Measurements from ENCODE around the gene PKDREJ. TPM values are rescaled to one million over a fixed set of nuclear protein-coding genes. Genes with fewer than 3 reads are reported as not detected.

PKDREJ gene
- total RNA-seq, 1 experiment from 2014 or later: 0.02 TPM

DNA sequence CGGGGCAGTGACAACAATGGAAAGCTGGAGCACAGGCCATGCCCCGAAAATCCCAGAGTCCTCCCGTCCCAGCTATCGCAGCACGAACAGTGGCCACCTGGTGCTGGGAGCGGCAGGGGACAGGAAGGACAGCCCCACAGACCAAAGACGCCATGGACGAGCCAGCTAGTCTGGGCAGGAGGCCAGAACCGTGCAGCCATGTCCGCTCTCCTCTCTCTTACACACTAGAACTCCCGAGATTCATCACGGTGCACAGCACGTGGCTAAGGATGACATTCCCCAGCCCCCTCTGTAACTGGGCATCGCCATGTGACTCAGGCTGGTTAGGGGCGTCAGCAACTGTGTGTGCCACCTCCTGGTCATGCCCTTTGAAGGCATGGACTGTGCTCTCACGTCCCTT lies 17.6 kb downstream of the PKDREJ start (continued):
- TF ChIP-seq ZNF396 (CRISPR knock-in tag; IDR thresholded peaks at IDR 0.05; ENCODE audit: borderline replicate concordance) (no peak), TEAD4 (CRISPR knock-in tag; IDR thresholded peaks at IDR 0.05) (no peak), GABPB1 (CRISPR knock-in tag; IDR thresholded peaks at IDR 0.05) (no peak)
- TF ChIP-seq, protein P1, sequence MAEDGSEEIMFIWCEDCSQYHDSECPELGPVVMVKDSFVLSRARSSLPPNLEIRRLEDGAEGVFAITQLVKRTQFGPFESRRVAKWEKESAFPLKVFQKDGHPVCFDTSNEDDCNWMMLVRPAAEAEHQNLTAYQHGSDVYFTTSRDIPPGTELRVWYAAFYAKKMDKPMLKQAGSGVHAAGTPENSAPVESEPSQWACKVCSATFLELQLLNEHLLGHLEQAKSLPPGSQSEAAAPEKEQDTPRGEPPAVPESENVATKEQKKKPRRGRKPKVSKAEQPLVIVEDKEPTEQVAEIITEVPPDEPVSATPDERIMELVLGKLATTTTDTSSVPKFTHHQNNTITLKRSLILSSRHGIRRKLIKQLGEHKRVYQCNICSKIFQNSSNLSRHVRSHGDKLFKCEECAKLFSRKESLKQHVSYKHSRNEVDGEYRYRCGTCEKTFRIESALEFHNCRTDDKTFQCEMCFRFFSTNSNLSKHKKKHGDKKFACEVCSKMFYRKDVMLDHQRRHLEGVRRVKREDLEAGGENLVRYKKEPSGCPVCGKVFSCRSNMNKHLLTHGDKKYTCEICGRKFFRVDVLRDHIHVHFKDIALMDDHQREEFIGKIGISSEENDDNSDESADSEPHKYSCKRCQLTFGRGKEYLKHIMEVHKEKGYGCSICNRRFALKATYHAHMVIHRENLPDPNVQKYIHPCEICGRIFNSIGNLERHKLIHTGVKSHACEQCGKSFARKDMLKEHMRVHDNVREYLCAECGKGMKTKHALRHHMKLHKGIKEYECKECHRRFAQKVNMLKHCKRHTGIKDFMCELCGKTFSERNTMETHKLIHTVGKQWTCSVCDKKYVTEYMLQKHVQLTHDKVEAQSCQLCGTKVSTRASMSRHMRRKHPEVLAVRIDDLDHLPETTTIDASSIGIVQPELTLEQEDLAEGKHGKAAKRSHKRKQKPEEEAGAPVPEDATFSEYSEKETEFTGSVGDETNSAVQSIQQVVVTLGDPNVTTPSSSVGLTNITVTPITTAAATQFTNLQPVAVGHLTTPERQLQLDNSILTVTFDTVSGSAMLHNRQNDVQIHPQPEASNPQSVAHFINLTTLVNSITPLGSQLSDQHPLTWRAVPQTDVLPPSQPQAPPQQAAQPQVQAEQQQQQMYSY (CRISPR knock-in tag; IDR thresholded peaks at IDR 0.05): no peak
- TF ChIP-seq, protein P2, sequence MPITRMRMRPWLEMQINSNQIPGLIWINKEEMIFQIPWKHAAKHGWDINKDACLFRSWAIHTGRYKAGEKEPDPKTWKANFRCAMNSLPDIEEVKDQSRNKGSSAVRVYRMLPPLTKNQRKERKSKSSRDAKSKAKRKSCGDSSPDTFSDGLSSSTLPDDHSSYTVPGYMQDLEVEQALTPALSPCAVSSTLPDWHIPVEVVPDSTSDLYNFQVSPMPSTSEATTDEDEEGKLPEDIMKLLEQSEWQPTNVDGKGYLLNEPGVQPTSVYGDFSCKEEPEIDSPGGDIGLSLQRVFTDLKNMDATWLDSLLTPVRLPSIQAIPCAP (CRISPR knock-in tag; IDR thresholded peaks at IDR 0.05): no peak

DNA sequence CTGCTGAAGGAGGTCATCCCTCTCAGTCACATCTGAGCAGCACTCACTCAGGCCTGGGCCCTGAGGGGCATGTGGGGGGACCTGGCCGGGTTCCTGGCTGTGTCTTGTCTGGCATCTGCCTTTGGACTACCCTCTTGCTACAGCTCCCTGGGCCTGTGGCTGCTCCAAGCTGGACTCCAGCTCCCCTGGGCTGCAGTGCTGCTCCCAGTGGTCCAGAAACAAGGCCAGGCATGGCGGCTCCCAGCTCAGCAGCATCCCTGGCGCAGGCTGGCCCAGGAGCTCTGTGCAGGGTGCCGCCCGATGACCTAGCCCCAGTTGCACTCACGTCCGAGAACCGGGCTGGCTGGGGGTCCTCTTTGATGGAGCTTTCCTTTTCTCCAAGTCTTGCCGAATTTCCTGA lies 18.4 kb downstream of the PKDREJ start:
- no peak for DNase-seq (ENCODE audit: low spot score)
- Mint-ChIP-seq H3K27ac (no peak overlapping the region), H3K9me3 (no peaks in the 10 kb centered on the region), H3K4me3 (no peak overlapping the region), H3K4me1 (peaks cover 3% of the 10 kb centered on the region; the same call in 1 of the 2 replicates), H3K27me3 (ENCODE audit: low read depth) (no peaks in the 10 kb centered on the region), H3K36me3 (peaks cover 4% of the 10 kb centered on the region; the same call in 1 of the 2 replicates)
- ChIA-PET CTCF (interaction anchor here (0.6 to 2.4 kb wide), 2 partner anchors 18 to 319 kb away, joined by 3 to 7 read pairs; partner anchors contain the start of gene PKDREJ), POLR2A (interaction anchor here (0.6 kb wide), 1 partner anchor 27 kb away, joined by 5 read pairs; no protein-coding TSS in a partner anchor)
- no peak for TF ChIP-seq MXD4 (CRISPR knock-in tag; IDR thresholded peaks at IDR 0.05; ENCODE audit: borderline replicate concordance)
- no peak for TF ChIP-seq NR1H2 (CRISPR knock-in tag; IDR thresholded peaks at IDR 0.05)
- TF ChIP-seq OVOL2 (CRISPR knock-in tag; IDR thresholded peaks at IDR 0.05; ENCODE audit: borderline replicate concordance): no peak
- no peak for TF ChIP-seq ZBTB21 (CRISPR knock-in tag; IDR thresholded peaks at IDR 0.05; ENCODE audit: borderline replicate concordance)
- TF ChIP-seq NFYB (CRISPR knock-in tag; conservative IDR thresholded peaks at IDR 0.05; ENCODE audit: low read depth): no peak
- TF ChIP-seq, protein P3, sequence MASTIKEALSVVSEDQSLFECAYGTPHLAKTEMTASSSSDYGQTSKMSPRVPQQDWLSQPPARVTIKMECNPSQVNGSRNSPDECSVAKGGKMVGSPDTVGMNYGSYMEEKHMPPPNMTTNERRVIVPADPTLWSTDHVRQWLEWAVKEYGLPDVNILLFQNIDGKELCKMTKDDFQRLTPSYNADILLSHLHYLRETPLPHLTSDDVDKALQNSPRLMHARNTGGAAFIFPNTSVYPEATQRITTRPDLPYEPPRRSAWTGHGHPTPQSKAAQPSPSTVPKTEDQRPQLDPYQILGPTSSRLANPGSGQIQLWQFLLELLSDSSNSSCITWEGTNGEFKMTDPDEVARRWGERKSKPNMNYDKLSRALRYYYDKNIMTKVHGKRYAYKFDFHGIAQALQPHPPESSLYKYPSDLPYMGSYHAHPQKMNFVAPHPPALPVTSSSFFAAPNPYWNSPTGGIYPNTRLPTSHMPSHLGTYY (CRISPR knock-in tag; IDR thresholded peaks at IDR 0.05): no peak
- no peak for TF ChIP-seq FOXJ3 (CRISPR knock-in tag; IDR thresholded peaks at IDR 0.05; ENCODE audit: borderline replicate concordance)
- no peak for ATAC-seq

DNA sequence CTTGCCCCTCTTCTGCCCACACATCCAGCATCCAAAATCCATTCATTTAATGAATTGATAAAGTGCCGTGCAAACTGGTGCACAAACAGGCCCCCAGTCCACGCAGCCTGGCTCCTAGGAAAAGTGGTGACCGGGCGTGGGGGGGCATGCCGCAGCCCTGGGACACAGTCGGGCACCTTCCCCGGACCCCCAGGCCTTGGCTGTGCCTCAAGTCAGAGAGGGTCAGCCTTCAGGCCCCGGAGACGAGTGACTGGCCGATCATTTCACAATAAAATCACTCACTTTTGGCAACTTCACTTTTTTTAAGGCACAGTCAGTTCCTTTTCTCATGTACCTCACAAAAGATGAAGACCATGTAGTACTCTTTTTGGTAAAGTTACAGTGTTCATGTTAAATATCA lies 21.1 kb downstream of the PKDREJ start:
- H3K4me3 Mint-ChIP-seq: no peak overlapping the region
- H3K27me3 Mint-ChIP-seq (ENCODE audit: low read depth): no peaks in the 10 kb centered on the region
- H3K36me3 Mint-ChIP-seq: peaks cover 6% of the 10 kb centered on the region; the same call in 1 of the 2 replicates
- ChIA-PET POLR2A (no interaction called here), CTCF (no interaction called here)
- DNase-seq (ENCODE audit: low spot score) (no peak), ATAC-seq (no peak)
- no peaks in the 10 kb centered on the region for H3K4me1 Mint-ChIP-seq
- TF ChIP-seq FOXK1 (CRISPR knock-in tag; IDR thresholded peaks at IDR 0.05): no peak
- TF ChIP-seq ZNF416 (CRISPR knock-in tag; IDR thresholded peaks at IDR 0.05): no peak
- TF ChIP-seq CBFB (CRISPR knock-in tag; IDR thresholded peaks at IDR 0.05; ENCODE audit: low read depth): no peak
- TF ChIP-seq JUN (CRISPR knock-in tag; IDR thresholded peaks at IDR 0.05): no peak
- no peak for TF ChIP-seq TEAD1 (CRISPR knock-in tag; IDR thresholded peaks at IDR 0.05)
- TF ChIP-seq NR3C1 (CRISPR knock-in tag; conservative IDR thresholded peaks at IDR 0.05; ENCODE audit: low read depth): no peak
- no peak for TF ChIP-seq ZNF138 (CRISPR knock-in tag; conservative IDR thresholded peaks at IDR 0.05)
- TF ChIP-seq, protein P4, sequence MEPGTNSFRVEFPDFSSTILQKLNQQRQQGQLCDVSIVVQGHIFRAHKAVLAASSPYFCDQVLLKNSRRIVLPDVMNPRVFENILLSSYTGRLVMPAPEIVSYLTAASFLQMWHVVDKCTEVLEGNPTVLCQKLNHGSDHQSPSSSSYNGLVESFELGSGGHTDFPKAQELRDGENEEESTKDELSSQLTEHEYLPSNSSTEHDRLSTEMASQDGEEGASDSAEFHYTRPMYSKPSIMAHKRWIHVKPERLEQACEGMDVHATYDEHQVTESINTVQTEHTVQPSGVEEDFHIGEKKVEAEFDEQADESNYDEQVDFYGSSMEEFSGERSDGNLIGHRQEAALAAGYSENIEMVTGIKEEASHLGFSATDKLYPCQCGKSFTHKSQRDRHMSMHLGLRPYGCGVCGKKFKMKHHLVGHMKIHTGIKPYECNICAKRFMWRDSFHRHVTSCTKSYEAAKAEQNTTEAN (CRISPR knock-in tag; IDR thresholded peaks at IDR 0.05): no peak
- no peak for TF ChIP-seq PRRX2 (CRISPR knock-in tag; IDR thresholded peaks at IDR 0.05)
- no peak overlapping the region for H3K27ac Mint-ChIP-seq
- H3K9me3 Mint-ChIP-seq: no peaks in the 10 kb centered on the region
